ENCODE measurements around the gene PRIM2.
"Not testable (repeated sequence)": the region's sequence is repeated elsewhere in the genome, so short reads cannot be mapped to it uniquely, and the experiment has no call there.

The PRIM2 gene

DNA sequence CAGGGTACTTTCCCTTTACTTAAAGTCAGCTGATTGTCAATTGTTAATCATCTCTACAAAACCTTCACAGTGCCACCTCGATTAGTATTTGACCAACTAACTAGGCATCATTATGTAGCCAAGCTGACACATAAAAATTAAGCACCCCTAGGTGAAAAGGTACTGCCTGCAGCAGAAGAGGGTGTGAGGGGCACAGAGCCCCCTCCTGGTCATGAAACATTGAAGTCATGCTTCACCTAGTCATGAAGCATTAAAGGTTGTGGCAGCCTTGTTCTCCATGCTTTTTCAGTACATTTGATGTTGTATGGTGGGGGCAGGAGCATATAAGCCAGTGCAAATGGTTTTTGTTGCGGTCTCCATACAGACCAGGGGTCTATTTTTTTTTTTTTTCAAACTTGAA, 142.4 kb downstream of the PRIM2 start:
- H3K9ac ChIP-seq (ENCODE audit: low read depth, low read length); H3K4me3 ChIP-seq (ENCODE audit: low read length); H3K9me3 ChIP-seq (replicated peaks; ENCODE audit: low read length); H3K4me1 ChIP-seq (ENCODE audit: control insufficient read depth, insufficient read depth, low read length); H3K4me2 ChIP-seq (ENCODE audit: low read length); H3K27me3 ChIP-seq (ENCODE audit: control insufficient read depth, insufficient read depth, low read length); H3K36me3 ChIP-seq (ENCODE audit: insufficient read depth, low read length): not testable (repeated sequence)

DNA sequence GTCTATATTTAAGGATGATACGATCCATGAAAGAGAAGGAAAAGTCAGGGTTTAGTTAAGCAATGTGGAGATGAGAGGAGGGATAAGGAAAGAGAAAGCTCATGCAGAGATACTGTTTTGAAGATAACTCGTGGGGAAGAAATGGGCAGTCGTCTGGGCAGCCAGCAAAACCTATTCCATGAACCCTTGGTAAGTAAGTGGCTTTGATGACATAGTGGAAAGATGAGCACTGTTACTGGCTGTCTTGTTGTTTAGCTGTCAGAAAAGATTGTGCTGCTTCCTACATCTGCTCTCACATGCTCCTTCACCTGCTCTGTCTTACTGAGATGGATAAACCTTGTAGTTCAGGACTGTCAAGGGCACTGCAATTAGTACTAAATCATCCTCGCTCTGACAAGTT, 143.6 kb downstream of the PRIM2 start:
- H3K9ac ChIP-seq (ENCODE audit: low read depth, low read length); H3K4me3 ChIP-seq (ENCODE audit: low read length); H3K4me1 ChIP-seq (ENCODE audit: control insufficient read depth, insufficient read depth, low read length); H3K36me3 ChIP-seq (ENCODE audit: insufficient read depth, low read length); H3K4me2 ChIP-seq (ENCODE audit: low read length); H3K27me3 ChIP-seq (ENCODE audit: control insufficient read depth, insufficient read depth, low read length); H3K9me3 ChIP-seq (replicated peaks; ENCODE audit: low read length): not testable (repeated sequence)

DNA sequence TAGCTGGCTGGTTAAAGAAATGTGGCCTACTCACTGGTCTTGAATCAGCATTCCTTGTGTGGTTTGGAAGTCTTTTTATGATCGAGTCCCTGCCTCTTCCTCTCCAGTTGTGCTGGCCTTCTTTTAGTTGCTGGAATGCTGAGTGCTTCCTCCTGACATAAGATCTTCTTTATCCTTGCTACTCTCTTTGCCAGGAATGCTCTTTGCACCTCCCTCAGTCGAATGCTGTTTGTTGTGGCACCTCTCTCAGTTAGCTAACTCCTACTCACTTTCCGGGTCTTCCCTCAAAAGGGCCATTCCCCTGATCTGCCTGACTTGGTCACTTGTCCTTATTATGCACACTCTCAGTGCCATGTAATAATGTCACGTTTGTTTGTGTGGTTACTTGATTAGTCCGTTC, 146.4 kb downstream of the PRIM2 start:
- not testable (repeated sequence) for H3K4me2 ChIP-seq (ENCODE audit: low read length); H3K4me1 ChIP-seq (ENCODE audit: control insufficient read depth, insufficient read depth, low read length); H3K36me3 ChIP-seq (ENCODE audit: insufficient read depth, low read length); H3K9me3 ChIP-seq (replicated peaks; ENCODE audit: low read length); H3K4me3 ChIP-seq (ENCODE audit: low read length); H3K27me3 ChIP-seq (ENCODE audit: control insufficient read depth, insufficient read depth, low read length); H3K9ac ChIP-seq (ENCODE audit: low read depth, low read length)

DNA sequence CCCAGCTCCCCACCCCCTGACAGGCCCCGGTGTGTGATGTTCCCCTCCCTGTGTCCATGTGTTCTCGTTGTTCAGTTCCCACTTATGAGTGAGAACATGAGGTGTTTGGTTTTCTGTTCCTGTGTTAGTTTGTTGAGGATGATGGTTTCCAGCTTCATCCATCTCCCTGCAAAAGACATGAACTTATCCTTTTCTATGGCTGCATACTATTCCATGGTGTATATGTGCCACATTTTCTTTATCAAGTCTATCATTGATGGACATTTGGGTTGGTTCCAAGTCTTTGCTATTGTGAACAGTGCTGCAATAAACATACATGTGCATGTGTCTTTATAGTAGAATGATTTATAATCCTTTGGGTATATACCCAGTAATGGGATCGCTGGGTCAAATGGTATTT, 148.5 kb downstream of the PRIM2 start:
- H3K9me3 ChIP-seq (replicated peaks; ENCODE audit: low read length); H3K4me3 ChIP-seq (ENCODE audit: low read length); H3K27me3 ChIP-seq (ENCODE audit: control insufficient read depth, insufficient read depth, low read length); H3K36me3 ChIP-seq (ENCODE audit: insufficient read depth, low read length); H3K9ac ChIP-seq (ENCODE audit: low read depth, low read length); H3K4me2 ChIP-seq (ENCODE audit: low read length): not testable (repeated sequence)
- H3K4me1 ChIP-seq (ENCODE audit: control insufficient read depth, insufficient read depth, low read length): peaks cover 10% of the 10 kb centered on the region

DNA sequence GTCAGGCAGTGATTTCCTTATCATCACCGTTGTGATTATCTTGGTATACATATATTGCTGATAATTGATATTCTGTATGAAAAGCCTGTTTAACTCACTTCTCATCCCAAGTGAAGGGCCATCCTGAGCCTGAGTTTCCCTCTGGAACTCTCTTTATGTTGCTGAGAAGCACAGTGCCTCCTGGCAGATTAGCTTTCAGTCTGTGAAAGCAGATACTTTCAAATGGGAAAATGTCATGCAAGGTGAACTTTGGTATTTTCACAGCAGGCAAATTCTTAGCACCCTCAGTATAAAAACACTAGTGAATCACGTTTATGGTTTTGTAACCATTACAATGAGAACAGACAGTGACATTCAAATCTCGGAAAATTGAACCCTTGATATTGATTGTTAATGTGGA, 151.6 kb downstream of the PRIM2 start:
- Histone ChIP-seq H3K27me3 (ENCODE audit: control insufficient read depth, insufficient read depth, low read length) (no peaks in the 10 kb centered on the region), H3K4me2 (ENCODE audit: low read length) (no peak overlapping the region), H3K9me3 (replicated peaks; ENCODE audit: low read length) (no peaks in the 10 kb centered on the region), H3K4me3 (ENCODE audit: low read length) (no peak overlapping the region), H3K4me1 (ENCODE audit: control insufficient read depth, insufficient read depth, low read length) (peaks cover 28% of the 10 kb centered on the region), H3K36me3 (ENCODE audit: insufficient read depth, low read length) (no peaks in the 10 kb centered on the region), H3K9ac (ENCODE audit: low read depth, low read length) (no peak overlapping the region)

DNA sequence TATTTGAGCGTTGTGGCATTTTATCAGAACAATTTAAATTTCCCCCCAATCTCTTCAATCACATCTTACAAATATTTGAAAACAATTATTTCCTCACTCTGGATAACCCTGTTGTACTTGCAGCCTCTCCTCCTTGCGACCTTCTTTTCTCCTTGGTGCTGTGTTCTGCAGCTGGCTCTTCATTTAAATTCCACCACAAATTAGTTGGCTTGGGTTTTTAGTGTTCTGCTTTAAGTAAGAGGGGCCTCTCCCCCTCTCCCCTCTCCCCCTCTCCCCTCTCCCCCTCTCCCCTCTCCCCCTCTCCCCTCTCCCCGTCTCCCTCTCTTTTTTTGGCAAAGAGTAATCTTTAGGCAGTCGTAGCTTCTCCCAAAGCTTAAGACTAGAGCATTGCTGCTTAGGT, 152.7 kb downstream of the PRIM2 start:
- not testable (repeated sequence) for H3K4me2 ChIP-seq (ENCODE audit: low read length); H3K4me3 ChIP-seq (ENCODE audit: low read length); H3K9me3 ChIP-seq (replicated peaks; ENCODE audit: low read length); H3K27me3 ChIP-seq (ENCODE audit: control insufficient read depth, insufficient read depth, low read length); H3K9ac ChIP-seq (ENCODE audit: low read depth, low read length); H3K36me3 ChIP-seq (ENCODE audit: insufficient read depth, low read length)
- peaks cover 35% of the 10 kb centered on the region for H3K4me1 ChIP-seq (ENCODE audit: control insufficient read depth, insufficient read depth, low read length)

DNA sequence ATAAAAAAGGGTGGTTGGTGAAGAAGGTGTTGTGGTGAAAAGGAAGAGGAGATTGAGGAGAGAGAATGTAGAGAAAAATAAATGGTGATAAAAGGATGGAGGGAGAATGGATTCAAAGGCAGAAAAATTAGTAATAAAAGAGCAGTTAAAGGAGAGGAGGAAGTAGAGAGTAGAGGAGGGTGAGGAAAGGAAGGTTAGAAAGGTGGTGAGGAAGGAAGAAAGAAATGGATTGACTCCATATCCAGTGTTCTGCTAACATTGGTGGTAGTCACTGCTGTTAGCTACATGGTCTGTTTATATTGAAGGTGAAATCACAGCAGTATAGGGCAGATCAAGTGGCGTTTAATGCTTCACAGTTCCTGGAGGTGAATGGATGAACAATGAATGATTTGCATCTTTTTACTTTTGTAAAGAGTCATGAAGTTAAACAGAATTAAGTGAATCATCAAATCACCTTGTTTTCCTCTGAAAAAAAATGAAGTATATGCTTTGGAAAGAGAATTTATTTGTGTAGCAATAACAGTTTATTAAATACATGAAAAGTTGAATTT, 154.0 kb downstream of the PRIM2 start:
- H3K4me3 ChIP-seq (ENCODE audit: low read length); H3K9me3 ChIP-seq (replicated peaks; ENCODE audit: low read length); H3K36me3 ChIP-seq (ENCODE audit: insufficient read depth, low read length); H3K9ac ChIP-seq (ENCODE audit: low read depth, low read length); H3K27me3 ChIP-seq (ENCODE audit: control insufficient read depth, insufficient read depth, low read length); H3K4me2 ChIP-seq (ENCODE audit: low read length): not testable (repeated sequence)
- peaks cover 43% of the 10 kb centered on the region for H3K4me1 ChIP-seq (ENCODE audit: control insufficient read depth, insufficient read depth, low read length)

DNA sequence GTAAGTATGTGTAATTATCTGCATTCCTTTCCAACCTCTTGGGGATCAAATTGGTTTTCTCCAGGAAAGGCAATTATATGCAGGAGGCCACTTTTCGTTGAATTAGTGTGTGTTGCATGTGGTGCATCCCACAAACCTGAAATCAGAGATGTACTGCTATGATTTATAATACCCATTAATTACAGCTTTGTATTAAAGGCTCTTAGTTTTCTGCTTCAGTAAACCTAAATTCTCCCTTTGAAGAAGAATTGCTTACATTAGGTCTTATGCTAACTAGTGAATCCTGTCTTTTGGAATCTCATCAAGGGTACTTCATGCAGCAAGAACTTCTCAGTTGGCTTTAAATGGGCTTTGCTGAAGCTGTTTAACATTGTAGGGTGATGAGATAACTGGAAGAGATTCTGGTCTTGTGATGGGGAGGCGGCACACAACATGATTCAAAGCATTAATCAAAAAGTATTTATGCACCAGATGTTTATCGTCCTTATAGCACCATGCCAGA, 155.5 kb downstream of the PRIM2 start:
- H3K36me3 ChIP-seq (ENCODE audit: insufficient read depth, low read length); H3K27me3 ChIP-seq (ENCODE audit: control insufficient read depth, insufficient read depth, low read length); H3K9me3 ChIP-seq (replicated peaks; ENCODE audit: low read length): not testable (repeated sequence)
- peak overlapping the region; percentile 29 for H3K9ac ChIP-seq (ENCODE audit: low read depth, low read length)
- peak overlapping the region; percentile 26 for H3K4me3 ChIP-seq (ENCODE audit: low read length)
- peak overlapping the region; percentile 64 for H3K4me2 ChIP-seq (ENCODE audit: low read length)
- peaks cover 43% of the 10 kb centered on the region for H3K4me1 ChIP-seq (ENCODE audit: control insufficient read depth, insufficient read depth, low read length)

DNA sequence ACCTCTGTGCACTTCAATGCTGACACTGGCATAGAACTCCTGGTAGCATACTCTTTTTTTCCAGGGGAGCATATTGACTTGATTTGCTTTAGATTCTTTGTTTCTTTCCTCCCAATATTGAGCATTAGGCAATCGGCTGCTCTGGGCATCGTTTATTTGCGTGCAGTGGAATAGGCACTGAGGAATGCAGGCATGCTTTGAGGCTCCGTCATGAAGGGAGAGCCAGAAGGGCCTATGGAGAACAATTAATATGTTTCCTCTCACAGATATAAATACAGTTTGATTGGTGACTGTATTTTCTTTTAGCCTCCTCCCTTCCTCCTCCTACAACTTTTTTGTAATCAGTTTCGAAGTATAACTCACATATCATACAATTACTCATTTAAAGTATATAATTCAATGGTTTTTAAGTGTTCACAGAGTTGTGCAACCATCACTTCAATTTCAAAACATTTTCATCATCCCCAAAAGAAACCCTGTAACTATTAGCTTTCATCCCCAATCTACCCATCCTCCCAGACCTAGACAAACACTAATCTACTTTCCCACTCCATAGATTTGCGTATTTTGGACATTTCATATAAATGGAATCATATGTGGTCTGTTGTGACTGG, 157.5 kb downstream of the PRIM2 start:
- H3K9me3 ChIP-seq (replicated peaks; ENCODE audit: low read length); H3K36me3 ChIP-seq (ENCODE audit: insufficient read depth, low read length); H3K4me3 ChIP-seq (ENCODE audit: low read length); H3K27me3 ChIP-seq (ENCODE audit: control insufficient read depth, insufficient read depth, low read length); H3K9ac ChIP-seq (ENCODE audit: low read depth, low read length); H3K4me2 ChIP-seq (ENCODE audit: low read length): not testable (repeated sequence)
- H3K4me1 ChIP-seq (ENCODE audit: control insufficient read depth, insufficient read depth, low read length): peaks cover 39% of the 10 kb centered on the region

DNA sequence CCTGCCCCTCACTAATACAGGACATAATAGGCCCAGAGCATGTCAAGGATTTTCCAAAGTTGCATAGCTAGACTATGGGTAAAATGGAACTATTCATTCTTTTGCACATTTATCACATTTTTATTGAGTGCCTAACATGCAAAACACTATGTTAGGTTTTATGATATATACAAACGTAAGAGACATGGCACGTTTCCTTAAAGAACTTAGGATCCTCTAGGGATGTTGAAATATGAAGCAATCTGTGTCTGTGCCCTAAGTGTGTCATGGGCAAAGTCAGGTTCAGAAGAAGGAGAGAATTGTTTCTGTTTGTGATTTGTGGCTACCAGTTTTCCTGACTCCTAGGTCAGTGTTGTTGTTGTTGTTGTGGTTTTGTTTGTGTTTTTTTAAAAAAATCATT, 158.2 kb downstream of the PRIM2 start:
- not testable (repeated sequence) for H3K4me2 ChIP-seq (ENCODE audit: low read length)
- H3K4me1 ChIP-seq (ENCODE audit: control insufficient read depth, insufficient read depth, low read length): peaks cover 39% of the 10 kb centered on the region

DNA sequence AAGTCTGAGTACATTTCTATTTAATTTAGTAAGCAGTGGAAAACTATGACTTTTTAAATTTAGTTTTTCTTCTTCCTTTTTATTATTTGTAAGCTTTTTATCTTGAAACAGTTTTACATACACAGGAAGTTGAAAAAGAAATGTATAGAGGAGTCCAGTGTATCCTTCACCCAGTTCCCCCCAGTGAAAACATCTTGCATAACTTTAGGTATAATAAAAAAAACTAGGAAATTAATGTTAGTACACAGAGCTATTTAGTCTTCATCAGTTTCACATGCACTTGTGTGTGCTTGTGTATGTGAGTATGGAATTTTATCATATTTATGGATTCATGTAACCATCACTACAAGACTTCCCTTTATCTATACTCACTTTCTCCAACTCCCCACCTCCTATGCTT, 162.8 kb downstream of the PRIM2 start:
- not testable (repeated sequence) for H3K4me3 ChIP-seq (ENCODE audit: low read length); H3K9ac ChIP-seq (ENCODE audit: low read depth, low read length); H3K36me3 ChIP-seq (ENCODE audit: insufficient read depth, low read length); H3K9me3 ChIP-seq (replicated peaks; ENCODE audit: low read length); H3K27me3 ChIP-seq (ENCODE audit: control insufficient read depth, insufficient read depth, low read length); H3K4me2 ChIP-seq (ENCODE audit: low read length); H3K4me1 ChIP-seq (ENCODE audit: control insufficient read depth, insufficient read depth, low read length)

More for the DNA sequence above, 158.2 kb downstream of the PRIM2 start:
- not testable (repeated sequence) for H3K4me3 ChIP-seq (ENCODE audit: low read length); H3K36me3 ChIP-seq (ENCODE audit: insufficient read depth, low read length); H3K27me3 ChIP-seq (ENCODE audit: control insufficient read depth, insufficient read depth, low read length); H3K9ac ChIP-seq (ENCODE audit: low read depth, low read length); H3K9me3 ChIP-seq (replicated peaks; ENCODE audit: low read length)

DNA sequence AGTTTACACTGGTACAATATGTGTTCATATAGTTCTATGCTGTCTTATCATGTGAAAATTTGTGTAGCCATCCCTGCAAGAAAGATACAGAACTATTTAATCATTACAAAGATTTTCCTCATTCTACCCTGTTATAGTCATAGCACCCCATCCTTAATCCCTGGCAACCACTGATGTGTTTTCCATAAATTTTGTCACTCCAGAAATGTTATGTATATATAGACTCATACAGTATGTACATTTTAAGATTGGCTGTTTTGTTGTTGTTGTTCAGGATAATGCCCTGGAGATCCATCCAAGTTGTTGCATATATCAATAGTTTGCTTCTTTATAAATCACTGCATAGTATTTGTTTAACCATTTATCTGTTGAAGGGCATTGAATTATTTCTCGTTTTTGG, 163.7 kb downstream of the PRIM2 start:
- H3K4me3 ChIP-seq (ENCODE audit: low read length); H3K4me2 ChIP-seq (ENCODE audit: low read length); H3K36me3 ChIP-seq (ENCODE audit: insufficient read depth, low read length); H3K4me1 ChIP-seq (ENCODE audit: control insufficient read depth, insufficient read depth, low read length); H3K9me3 ChIP-seq (replicated peaks; ENCODE audit: low read length); H3K9ac ChIP-seq (ENCODE audit: low read depth, low read length); H3K27me3 ChIP-seq (ENCODE audit: control insufficient read depth, insufficient read depth, low read length): not testable (repeated sequence)
